Measurements from ENCODE around the gene SP5.
"Not testable (repeated sequence)": the region's sequence is repeated elsewhere in the genome, so short reads cannot be mapped to it uniquely, and the experiment has no call there.

SP5 gene

GRCh38 chr2:170711774-170712652 lies 3.1 kb upstream of the SP5 start:
- DNase-seq, result no peak

GRCh38 chr2:170712653-170713542 lies 2.2 kb upstream of the SP5 start:
- DNase-seq, result no peak

GRCh38 chr2:170713543-170714380 lies 1.4 kb upstream of the SP5 start:
- DNase-seq, result no peak

GRCh38 chr2:170714381-170715061 lies 616 bp upstream of the SP5 start:
- DNase-seq, result no peak

GRCh38 chr2:170715932-170716777 lies 1.0 kb downstream of the SP5 start:
- DNase-seq, result no peak

- no peak for DNase-seq
These were observed 1.9 kb downstream of the SP5 start for GRCh38 chr2:170716851-170717598.

GRCh38 chr2:170717599-170717963 lies 2.4 kb downstream of the SP5 start:
- no peak for DNase-seq

- no peak for DNase-seq
These were observed 3.0 kb downstream of the SP5 start for GRCh38 chr2:170717991-170718589.

GRCh38 chr2:170719810-170720209 lies 4.7 kb downstream of the SP5 start:
- no peak for DNase-seq

GRCh38 chr2:170721678-170722077 lies 6.5 kb downstream of the SP5 start:
- DNase-seq, result no peak

- DNase-seq, result no peak
These were observed 7.2 kb downstream of the SP5 start for GRCh38 chr2:170722301-170722700.

- no peak for DNase-seq
These were observed 8.4 kb downstream of the SP5 start for GRCh38 chr2:170723446-170723958.

- no peak for DNase-seq
These were observed 18.9 kb downstream of the SP5 start for GRCh38 chr2:170733798-170734600.

- DNase-seq, result not testable (repeated sequence)
These were observed 19.5 kb downstream of the SP5 start for GRCh38 chr2:170734601-170735000.

GRCh38 chr2:170736628-170737027 lies 21.5 kb downstream of the SP5 start:
- no peak for DNase-seq

- DNase-seq, result no peak
These were observed 22.3 kb downstream of the SP5 start for GRCh38 chr2:170737406-170737805.

- no peak for DNase-seq
These were observed 22.7 kb downstream of the SP5 start for GRCh38 chr2:170737821-170738220.

- DNase-seq, result no peak
These were observed 23.9 kb downstream of the SP5 start for GRCh38 chr2:170739048-170739447.

GRCh38 chr2:170739507-170740046 lies 24.4 kb downstream of the SP5 start:
- no peak for DNase-seq
